ENCODE measurements around the gene UBE2I.

DNA sequence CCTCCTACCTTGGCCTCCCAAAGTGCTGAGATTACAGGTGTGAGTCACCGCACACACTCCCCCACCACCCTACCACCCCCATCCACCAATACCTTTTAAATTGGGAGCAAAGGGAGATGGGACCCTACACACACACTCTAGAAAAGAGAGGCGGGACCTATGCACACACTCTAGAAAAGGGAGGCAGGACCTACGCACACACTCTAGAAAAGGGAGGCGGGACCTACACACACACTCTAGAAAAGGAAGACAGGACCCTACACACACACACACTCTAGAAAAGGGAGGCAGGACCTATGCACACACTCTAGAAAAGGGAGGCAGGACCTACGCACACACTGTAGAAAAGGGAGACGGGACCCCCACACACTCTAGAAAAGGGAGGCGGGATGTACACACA is 34.7 kb upstream of the UBE2I start:
- no peak for TF ChIP-seq EZH2 (IDR thresholded peaks at IDR 0.05; ENCODE audit: low read length, unreplicated experiment)
- TF ChIP-seq, protein P1, sequence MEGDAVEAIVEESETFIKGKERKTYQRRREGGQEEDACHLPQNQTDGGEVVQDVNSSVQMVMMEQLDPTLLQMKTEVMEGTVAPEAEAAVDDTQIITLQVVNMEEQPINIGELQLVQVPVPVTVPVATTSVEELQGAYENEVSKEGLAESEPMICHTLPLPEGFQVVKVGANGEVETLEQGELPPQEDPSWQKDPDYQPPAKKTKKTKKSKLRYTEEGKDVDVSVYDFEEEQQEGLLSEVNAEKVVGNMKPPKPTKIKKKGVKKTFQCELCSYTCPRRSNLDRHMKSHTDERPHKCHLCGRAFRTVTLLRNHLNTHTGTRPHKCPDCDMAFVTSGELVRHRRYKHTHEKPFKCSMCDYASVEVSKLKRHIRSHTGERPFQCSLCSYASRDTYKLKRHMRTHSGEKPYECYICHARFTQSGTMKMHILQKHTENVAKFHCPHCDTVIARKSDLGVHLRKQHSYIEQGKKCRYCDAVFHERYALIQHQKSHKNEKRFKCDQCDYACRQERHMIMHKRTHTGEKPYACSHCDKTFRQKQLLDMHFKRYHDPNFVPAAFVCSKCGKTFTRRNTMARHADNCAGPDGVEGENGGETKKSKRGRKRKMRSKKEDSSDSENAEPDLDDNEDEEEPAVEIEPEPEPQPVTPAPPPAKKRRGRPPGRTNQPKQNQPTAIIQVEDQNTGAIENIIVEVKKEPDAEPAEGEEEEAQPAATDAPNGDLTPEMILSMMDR (conservative IDR thresholded peaks at IDR 0.05; ENCODE audit: low read depth, low read length): no peak

All from PC-3 (cell line).